Esophagus mucosa (tissue), 1 donor: Measurements from ENCODE around the gene PHF2. TPM values are rescaled to one million over a fixed set of nuclear protein-coding genes. Genes with fewer than 3 reads are reported as not detected.

Source experiments
- ATAC-seq: fragments of 200-7000 bp; cut with Tn5 transposase; one replicate; pipeline ENCODE4 v1.9.1; 2020
- total RNA-seq: library from RNA; stranded (reverse); gene quantifications from one replicate; pipeline ENCODE4 v1.2.4, GENCODE V29; 2023
- donor health status: DM: yes; HTN: yes; CAD: no.

PHF2 gene
- total RNA-seq, 1 donor from 2014 or later, result 12.1 TPM

- ATAC-seq, result no peak
Observed at GRCh38 chr9:93712896-93713295, 136.5 kb downstream of the PHF2 start.

- no peak for ATAC-seq
Observed at GRCh38 chr9:93713716-93714115, 137.3 kb downstream of the PHF2 start.

GRCh38 chr9:93721417-93721965 is 145.1 kb downstream of the PHF2 start:
- no peak for ATAC-seq

GRCh38 chr9:93724852-93725251 is 148.5 kb downstream of the PHF2 start:
- no peak for ATAC-seq

- no peak for ATAC-seq
Observed at GRCh38 chr9:93725382-93725781, 149.0 kb downstream of the PHF2 start.

GRCh38 chr9:93726147-93726546 is 149.8 kb downstream of the PHF2 start:
- ATAC-seq, result no peak

Other genes starting within 250 kb of the PHF2 start
- gene FAM120A, start 124.9 kb upstream of the PHF2 start, total RNA-seq, result 75.8 TPM
- 28.8 TPM for gene FAM120AOS, start 123.0 kb upstream of the PHF2 start, total RNA-seq